HG03439 (cell line): ENCODE data around the gene WRAP73.

Experiments used
- ATAC-seq: cut with Tn5 transposase; IDR thresholded peaks from one replicate; pipeline ENCODE4 v1.9.1; 2021; ENCODE audit warnings: mild to moderate bottlenecking, moderate library complexity; ENCODE audit not compliant: unreplicated experiment

The WRAP73 gene

DNA sequence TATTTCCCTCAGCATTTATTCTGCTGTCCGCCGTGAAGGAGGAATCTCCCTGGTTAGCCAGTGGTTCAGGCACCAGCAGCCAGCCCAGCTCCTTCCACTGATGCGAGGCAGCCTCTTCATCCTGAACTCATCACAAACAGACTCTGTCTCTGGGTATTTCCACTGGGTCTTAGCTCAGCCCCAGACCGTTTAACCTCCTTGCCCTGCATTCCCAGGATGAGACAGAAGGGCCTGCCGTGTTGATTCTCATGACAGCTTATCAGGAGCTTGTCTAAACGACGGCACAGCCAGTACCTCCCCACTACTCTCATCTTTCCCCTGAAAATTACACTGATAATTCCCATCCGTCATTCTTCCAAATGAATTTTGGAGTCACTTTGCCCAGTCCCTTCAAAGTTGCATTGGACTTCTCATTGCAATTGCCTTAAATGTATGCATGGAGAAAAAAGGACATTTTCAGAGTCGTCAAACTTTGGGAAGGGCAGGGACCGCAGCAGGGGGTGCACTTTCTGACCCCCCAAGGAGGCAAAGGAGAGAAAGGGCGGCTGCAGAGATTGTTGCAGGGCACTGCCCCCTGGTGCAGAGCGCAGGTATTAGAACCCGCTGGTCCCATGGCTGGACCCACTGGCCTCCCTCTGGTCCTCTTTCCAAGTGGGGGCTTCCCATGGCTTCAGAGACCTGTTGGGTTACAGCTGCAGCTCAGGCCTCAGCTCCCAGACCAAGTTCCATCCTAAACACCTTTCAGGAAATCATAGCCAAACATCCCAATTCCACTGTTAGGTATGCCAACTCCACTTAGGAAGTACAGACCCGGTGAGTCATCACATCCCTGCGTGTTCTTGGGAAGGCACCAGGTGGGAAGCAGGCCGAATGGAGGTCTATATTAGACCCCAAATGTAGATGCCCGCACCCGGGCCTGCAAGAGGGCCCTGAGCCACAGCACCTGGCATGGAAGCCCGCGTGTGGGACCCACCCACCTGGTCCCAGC is 34.9 kb downstream of the WRAP73 start:
- ATAC-seq: no peak

DNA sequence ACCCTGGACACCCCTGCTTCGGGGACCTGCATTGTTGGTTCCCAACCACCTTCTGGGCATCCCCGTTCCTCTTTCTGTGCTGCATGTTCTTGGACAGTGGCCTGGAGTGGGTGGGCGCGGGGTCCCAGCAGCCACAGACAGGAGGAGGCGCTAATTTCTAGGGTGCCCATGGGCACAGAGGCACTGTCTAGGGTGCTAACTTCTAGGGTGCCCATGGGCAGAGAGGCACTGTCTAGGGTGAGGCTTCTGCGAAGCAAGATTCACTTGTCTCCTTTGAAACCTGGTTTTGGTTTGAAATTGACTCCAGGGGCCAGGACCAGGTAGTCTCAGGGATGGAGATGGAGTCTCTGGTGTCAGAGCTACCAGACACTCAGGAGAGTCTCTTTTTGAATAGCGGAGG is 37.8 kb downstream of the WRAP73 start:
- no peak for ATAC-seq

DNA sequence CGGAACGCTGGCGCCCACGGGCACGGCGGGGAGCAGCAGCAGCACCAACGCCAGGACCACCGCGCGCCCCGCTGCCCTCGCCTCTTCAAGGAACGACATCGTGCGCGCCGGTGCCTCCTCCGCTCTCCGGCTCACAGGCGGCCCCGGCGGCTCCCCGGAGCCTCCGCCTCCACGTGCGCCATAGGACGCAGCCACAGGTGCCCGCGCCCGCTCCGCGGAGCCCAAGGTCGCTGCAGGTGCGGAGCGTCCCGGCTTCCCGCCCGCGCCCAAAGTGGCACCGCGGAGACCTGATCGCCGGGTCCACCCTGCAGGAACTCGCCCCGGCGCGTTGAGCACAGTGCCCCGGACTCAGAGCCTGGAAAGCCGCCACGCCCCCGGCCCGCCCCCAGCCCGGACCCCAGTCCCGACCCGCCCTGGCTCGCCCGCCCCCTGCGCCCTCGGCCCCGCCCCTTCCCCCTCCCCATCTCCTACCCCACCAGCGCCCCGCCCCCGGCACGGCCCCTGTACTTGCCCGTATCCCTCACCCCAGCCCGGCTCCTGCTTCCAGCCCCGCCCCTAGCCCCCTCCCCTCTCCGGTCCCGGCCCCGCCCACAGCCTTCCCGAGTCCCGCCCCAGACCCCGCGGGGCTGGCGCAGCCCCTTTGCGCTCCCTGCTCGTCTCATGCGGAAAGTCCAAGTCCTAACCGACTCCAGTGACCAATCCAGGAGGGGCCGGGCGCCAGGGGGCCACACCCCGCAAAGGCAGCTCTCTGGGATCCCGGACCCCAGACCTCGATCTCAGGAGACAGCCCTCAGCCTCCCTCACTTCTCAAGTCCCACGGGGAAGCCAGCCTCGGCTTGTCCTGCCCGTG is 38.5 kb downstream of the WRAP73 start, which contains the start of gene MEGF6:
MEGF6 (minus strand) TSS at position 339 of the 850 bp plus-strand sequence; CDS start at position 99, 240 bp downstream.
- no peak for ATAC-seq

DNA sequence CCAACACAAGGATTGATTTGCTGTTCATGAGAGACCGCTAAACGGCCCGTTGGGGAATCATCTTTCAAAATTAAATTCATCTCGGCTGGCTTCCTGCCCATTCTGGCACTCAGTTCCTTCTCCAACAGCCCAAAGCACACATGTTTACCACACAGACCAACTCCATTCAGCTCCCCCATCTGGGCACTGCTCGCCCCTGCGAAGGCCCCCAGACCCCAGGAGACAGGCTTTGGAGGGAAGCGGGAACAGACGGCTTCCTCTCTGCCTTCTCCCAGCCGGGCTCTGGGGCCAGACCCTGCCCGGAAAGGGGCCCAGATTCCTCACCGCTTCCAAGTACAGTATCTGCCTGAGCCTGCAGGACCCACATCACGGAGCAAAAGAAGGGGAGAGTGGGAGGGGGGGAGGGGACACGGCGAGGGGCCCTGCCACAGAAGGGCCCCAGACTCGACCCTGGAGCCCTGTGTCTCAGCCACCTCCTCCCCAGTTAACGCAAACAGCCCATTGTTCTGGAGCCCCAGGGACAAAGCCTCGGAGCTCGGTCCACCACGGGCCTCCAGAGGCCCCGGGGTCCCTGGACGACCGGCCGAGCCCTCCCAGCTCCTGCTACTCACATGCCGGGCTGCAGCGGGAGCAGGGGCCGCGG is 39.3 kb downstream of the WRAP73 start:
- ATAC-seq: no peak

DNA sequence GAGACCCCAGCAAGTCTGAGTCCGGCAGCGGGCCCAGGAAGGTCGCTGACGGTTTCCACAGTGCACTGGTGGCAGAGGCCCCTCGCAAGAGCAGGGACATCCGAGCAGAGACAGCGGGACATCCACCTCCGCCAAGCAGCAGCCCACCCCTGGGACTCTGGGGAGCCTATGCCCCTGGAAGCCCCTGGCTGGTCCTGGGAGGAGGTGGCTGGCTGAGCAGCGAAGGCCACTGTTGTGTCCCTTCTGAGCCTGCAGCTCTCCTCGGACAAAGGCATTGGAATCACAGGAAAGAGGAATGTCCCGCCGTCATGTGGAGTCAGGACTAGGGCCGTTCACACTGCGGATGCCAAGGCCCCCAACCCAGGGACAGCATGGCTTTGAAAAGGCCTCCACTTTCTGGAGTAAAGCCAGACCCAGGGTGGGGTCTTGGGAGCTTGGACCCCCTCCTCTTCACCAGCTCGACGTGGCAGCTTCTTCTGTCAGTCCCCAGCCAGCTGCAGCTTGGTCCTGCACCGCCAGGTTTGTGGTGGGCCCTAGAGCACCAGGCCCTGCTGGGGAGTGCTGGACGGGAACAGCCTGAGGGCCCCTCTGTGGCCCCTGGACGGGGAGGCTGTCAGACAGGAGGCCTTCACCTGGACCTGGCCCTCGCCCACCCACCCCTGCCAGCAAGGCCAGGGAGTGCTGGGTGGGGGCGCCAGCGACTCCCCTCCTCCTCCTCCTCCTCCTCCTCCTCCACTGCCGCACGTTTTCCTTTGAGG is 40.0 kb downstream of the WRAP73 start:
- ATAC-seq: no peak

DNA sequence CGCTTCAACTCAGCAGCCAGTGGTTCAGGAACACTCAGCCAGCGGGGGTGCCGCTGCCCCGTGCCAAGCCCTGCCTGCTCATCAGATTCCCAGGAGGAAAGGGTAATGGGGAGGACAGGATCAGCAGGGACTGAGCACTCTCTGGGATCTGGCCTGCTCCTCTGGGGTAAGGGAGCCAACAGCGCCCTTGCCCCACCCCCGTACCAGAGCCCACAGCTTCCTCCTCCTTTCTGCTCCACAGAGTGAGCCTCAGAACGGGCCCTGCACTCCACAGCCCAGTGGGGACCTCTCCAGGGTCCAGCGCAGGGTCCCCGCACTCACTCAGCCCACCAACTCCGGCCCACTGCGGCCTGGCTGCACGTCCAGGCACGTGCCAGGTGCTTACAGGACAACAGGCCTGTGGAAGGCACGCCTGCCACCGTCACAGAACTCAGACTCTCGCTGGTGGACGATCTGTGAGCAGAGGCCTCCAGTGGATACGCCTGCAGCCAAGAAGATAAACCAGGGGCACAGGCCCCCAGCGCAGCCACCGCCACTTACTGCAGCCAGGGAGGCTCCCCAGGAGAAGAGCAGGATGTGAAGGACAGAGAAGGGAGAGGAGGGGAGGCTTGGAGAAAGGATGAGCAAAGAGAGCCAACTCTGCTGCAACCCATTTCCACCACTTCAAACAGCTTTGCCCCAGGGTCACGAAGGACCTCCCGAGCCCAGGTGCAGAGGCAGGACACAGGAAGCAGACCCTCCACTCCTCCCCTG is 40.7 kb downstream of the WRAP73 start:
- no peak for ATAC-seq

DNA sequence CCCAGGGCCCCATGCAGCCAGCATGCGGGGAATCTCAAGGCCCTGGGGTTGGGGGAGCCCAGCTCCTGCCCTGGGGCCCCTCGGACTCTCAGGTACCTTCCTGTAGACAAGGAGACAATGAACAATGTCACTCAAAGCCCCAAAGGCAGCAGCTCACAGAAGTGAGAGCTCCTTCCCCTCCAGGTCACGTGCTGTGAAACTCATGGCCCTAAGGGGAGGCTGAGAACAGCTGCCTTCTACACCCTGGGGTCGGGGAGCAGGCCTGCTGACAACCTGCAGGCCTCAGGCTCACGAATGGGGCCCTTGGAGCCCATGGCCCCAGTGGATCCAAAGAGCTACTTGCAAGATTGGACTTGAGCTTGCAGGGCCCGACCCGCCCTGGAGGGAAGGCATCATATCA is 41.7 kb downstream of the WRAP73 start:
- ATAC-seq: no peak

DNA sequence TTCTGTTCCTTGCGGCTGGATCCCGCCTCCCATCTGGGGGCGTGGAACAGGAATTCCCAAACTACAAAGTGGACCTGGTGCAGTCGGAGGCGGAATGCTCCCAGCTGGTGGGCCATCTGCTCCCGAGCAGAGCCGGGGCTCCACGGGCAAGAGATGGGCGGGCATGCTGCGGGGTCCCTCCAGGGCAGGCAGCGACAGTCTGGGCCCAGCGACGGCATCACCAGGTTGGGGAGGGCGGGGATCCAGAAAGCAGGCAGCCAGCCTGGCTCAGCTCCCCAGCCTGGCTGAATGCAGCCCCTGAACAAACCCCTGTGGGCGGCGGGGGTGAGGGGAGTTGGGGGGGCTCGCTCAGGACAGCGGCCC is 42.2 kb downstream of the WRAP73 start:
- ATAC-seq: no peak

DNA sequence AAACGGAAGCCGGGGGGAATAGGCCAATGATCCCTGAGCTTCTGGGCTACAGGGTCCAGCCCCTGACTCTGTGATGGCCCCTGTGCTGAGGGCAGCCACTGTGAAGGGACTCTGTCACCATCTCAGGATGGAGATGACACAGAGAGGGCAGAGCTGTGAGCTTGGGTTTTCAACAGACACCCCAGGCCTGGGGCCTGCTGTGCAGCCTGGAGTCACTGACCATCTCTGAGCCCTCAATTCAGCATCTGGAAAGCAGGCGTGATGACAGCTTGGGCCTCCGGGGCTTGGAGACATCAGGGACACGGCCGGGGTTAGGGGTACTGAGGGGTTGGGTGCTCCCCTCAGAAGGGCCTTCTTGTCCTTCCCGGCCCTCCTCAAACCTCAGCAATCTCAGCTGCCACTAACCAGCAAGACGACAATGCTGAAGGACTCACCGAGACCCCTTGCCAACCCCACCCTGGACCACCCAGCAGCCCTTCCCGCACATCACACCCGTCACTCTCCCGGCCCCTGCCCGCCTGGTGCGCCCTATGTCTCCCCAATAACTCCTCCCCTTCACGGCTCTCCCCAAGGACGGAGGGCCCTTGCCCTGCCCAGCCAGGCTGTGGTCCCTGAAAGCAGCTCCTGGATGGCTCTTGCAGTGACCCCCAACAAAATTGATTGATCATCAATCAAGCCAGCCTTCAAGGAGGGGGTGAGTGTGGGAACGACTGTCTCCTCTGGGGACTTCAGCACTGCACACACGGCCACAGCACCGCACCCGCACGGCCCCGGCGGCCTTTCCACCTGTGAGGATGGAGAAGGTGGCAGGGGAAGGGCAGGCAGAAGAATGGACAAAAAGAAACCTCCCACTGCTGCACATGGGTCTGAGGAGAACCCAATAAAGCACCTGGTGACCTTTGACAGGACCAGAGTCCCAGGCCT is 42.9 kb downstream of the WRAP73 start:
- ATAC-seq: no peak

DNA sequence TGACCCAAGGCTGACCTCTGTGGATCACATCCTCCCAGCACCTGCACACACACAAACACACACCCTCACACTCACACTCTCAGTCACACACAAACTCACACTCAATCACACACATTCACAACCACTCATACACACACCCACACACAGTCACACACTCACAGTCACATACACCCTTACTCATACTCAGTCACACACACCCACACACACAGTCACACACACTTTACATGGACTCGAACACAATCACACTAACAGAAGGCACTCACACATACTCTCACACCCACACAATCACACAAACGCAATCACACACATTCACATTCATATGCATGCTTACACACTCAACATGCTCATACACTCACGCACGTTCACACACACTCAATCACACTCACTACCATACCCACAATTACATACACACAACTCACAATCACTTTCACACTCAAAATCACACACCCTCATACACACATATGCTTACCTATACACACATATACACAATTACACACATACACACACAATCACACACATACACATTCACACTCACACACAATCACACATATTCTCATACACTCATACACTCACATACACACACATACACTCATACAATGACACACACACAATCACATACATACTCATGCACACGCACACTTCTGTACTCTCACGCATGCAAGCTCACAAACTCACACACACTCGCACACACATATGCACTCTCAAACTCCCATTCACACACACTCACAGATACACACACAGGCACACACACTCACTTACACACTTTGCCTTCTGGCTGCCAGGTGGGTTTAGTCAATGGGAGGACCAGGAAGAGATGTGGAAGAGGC is 44.7 kb downstream of the WRAP73 start:
- no peak for ATAC-seq

DNA sequence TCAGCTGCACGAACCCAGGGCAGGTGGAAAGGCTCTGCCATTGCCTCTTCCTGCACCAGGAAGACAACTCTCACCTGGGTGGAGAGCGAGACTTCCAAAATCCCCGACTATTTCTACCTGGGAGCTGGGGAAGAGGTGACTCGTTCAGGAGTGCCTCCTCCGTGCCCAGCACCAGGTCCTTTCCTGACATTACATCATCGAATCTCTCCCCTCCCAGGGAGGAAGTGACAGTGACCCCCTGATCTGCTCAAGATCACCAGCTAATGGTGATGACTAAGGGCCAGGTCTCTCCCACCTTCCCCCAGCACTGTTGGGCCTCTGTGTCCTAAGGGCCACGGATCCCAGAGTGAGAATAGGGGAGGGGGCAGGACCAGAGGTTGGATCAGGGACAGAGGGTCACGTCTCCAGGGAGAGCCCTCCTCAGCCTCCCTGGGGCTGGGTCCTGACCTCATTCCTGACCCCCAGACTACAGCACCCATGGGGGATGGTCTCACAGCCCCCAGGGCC is 45.4 kb downstream of the WRAP73 start:
- no peak for ATAC-seq

DNA sequence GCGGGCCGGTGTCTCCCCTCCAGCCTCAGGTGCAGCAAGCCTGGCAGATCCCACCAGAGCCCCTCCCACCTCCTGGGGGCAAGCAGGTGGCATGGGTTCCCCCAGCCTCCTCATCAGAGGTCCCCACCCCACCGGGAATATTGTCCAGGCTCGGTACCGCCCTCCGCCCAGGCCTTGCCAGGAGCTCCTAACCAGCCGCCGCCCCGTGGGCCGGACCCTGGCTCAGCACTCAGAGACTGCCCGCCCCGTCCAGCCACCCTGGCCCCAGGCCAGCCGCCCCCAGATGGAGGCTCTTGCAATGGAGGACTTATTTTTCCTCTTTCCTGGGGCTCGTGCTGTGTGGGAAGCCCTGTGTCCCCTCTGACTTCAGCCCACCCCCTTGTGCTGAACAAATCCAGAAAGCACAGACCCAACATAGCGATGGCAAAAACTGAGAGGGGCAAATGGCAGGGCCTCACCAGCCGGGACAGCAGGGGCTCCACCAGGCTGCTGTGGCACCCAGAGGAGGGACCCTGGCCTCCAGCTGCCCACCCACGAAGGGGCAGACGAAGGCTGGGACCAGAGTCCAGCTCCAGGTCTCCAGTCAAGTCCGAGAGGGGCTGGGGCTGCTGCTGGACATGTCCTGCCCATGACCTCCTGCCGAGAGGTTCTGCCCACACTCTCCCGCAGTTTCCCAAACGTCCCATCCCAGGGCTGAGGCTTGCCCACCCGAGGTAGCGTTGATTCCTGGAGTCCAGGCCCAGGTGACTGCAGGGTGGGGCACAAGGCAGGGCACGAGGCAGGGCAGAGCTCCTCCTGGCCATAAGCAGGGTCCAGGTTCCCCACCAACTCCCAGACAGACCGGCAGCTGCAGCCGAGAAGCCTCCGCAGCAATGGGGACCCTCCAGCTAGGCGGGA is 46.1 kb downstream of the WRAP73 start:
- ATAC-seq: no peak

DNA sequence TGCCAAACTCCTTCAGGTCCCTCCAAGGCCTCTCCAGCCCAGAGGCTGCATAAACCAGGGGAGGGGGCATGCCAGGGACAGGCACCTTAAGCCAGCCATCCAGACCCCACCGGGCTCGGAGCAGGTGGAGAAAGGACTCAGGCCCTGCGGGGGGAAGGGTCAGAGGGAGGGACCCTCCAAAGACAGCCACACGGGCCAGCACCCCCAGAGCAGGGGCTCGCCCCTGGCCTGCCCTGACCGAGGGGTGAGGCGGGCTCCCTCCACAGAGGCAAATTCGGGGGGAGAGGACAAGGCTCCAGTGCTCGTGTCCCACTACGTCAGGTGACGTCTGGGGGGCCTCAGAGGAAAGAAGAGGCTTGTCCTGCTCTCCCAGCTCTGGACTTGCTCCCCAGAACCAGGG is 46.7 kb downstream of the WRAP73 start:
- no peak for ATAC-seq

DNA sequence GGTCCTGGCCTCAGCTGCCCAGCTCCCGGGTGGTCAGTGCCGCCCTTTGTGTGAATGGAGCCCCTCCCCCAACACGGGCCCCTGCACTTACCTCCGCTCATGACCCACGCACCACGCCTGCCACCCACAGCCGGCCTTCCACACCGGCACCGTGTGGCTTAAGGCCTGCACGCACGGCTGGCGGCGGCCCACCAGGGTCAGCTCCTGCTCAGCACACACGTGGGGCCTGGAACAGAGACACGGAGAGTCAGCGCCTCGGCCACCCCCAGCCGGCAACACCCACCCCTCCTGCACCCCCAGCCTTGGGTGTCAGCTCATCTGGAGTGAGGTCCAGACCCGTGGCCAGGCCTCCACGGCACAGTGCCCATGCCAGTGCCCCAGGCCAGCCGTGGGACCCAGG is 47.5 kb downstream of the WRAP73 start:
- ATAC-seq: no peak

DNA sequence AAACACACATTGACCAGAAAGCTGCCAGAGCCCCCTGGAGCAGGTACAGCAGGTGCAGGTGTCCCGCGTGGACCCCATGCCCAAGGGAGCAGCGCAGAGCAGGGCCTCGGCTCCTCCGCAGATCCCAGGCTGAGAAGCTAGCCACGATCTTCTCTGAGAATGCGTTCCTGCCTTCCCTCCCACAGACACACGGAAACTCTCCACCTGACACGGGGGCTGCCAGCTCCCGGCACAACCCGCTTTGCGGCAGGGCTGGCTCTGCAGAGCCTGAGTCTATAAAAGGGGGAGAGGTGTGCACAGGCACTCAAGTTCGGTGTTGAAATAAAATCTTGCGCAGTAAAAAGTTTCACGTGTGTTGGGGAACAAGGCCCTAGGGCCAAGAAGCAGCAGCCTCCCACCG is 48.2 kb downstream of the WRAP73 start:
- no peak for ATAC-seq

DNA sequence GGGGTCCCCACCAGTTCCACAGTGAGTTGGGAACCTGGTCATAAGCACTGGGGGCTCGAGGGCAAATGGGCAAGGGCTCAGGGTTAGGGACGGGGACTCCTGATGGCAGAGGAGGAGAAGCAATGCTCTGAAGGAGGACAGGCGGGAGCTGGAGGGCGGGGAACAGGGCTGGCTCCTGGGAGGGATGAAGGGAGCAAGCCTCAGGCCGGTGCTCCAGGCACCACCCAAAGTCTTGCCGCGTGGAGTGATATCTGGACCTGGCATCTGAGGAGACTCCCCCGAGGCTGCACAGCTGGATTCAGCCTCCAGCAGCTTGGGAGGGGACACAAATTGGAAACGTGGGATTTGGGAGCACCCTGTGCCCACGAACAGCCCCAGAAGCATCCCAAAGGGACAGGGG is 49.5 kb downstream of the WRAP73 start:
- ATAC-seq: no peak

DNA sequence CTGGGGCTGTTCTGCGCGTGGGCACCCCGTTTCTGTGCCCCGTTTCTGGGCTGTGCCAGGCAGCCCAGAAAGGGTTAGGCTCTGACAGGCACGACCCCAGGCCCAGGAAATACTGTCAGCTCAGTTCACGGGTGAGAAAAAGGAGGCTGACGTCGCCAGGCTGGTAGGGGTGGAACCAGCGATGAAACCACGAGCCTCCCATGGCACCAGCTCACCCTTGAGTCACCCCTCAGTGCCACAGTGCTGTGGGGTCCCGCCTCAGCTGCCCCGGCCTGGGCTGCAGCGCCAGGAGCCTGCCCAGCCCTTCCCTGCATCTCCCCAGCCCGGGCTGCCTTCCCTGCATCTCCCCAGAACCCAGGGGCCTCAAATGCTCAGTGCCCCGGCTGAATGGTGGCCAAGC is 50.1 kb downstream of the WRAP73 start:
- ATAC-seq: no peak
